Thymus (tissue), 11 donors: ENCODE measurements around the gene ATM. TPM values are rescaled to one million over a fixed set of nuclear protein-coding genes. Genes with fewer than 3 reads are reported as not detected.

Source experiments
- DNase-seq, 9 donors: peaks; one replicate each; pipeline ENCODE4 v3.0.0-alpha.2; 2013; ENCODE audit warnings: low spot score in 9 of 9, low read depth in 6 of 9, missing footprints in 1 of 9
- H3K27ac ChIP-seq, 2 donors: one replicate each; pipeline ENCODE4 v1.5.1; 2013; ENCODE audit warnings: control low read depth in 1 of 2, low read depth in 1 of 2, low read length in 1 of 2, mild to moderate bottlenecking in 1 of 2, moderate library complexity in 1 of 2
- H3K27me3 ChIP-seq, 2 donors: one replicate each; pipeline ENCODE4 v1.5.1; 2013; ENCODE audit warnings: low read length in 1 of 2; ENCODE audit not compliant: control insufficient read depth in 2 of 2, insufficient read depth in 1 of 2
- H3K36me3 ChIP-seq, 2 donors: one replicate each; pipeline ENCODE4 v1.5.1; 2013; ENCODE audit warnings: low read length in 1 of 2, mild to moderate bottlenecking in 1 of 2, moderate library complexity in 1 of 2; ENCODE audit not compliant: control insufficient read depth in 2 of 2, insufficient read depth in 2 of 2
- H3K4me1 ChIP-seq, 2 donors: one replicate each; pipeline ENCODE4 v1.5.1; 2013; ENCODE audit warnings: low read length in 2 of 2; ENCODE audit not compliant: control insufficient read depth in 2 of 2, insufficient read depth in 2 of 2
- H3K4me3 ChIP-seq, 2 donors: one replicate each; pipeline ENCODE4 v1.5.1; 2013; ENCODE audit warnings: low read length in 2 of 2, control low read depth in 1 of 2, mild to moderate bottlenecking in 1 of 2
- H3K9me3 ChIP-seq, 2 donors: one replicate each; pipeline ENCODE4 v1.5.1; 2013; ENCODE audit warnings: low read length in 1 of 2, mild to moderate bottlenecking in 1 of 2; ENCODE audit not compliant: control insufficient read depth in 2 of 2, insufficient read depth in 1 of 2
- WGBS: extraction: QIAGEN DNeasy Blood & Tissue Kit; methylation state at CpG from one replicate; pipeline ENCODE4 v1.1.7; 2013; 5-methylcytosine and 5-hydroxymethylcytosine counted together
- polyA plus RNA-seq: library from polyadenylated mRNA; stranded (reverse); fragments of 200-250 nt; gene quantifications from one replicate; pipeline ENCODE4 v1.2.3, GENCODE V29; 2013
- total RNA-seq: library from RNA; stranded (reverse); fragments of 120-200 nt; gene quantifications from one replicate; pipeline ENCODE4 v1.2.4, GENCODE V29; 2013
- donor health status: healthy.

ATM gene
- total and polyA plus RNA-seq, 2 donors = 55.0 to 67.0 TPM

DNA sequence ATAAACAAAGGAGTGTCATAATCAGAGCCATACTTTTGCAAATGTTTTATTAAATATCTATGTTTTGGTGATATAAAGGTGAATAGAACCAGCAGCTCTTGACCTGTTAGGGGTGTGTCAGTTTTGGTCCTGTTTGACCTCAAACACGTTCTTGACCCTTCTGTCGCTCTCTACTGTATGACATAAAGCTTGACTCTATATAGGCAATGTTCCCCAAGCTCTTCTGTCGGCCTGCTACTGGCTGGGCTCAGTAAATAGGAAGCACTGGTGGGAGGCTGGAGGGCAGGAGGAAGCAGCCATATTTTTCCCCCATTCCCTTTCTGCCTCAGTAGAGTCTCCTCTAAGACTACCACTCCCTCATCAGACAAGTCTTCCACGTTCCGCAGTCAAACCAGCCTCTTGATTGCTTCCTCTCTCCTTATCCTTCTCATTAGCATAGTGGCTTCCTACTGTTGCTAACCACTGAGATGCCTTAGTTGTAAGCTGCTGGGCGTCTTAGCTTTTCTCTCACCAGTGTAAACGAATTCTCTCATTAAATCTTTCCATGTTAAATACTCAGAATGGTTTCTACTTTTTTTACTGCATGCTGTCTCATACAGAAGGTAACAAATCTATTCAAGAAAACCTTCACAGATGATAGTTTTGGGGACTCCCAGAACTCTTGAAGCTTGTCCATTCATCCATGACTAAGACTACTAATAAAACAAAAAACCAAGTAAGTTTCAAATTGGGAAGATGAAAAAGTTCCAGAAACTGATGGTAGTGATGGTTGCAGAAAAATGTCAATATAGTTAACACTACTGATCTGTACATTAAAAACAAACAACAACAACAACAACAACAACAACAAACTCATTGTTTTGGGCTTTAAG is 3.7 kb upstream of the ATM start:
- H3K27me3 ChIP-seq = no peaks in the 10 kb centered on the region
- no peak for DNase-seq
- peaks cover 0 to under 1% of the 10 kb centered on the region in 2 donors for H3K36me3 ChIP-seq
- 93% methylated on average over 7 of the region's 7 CpGs for WGBS
- no peaks in the 10 kb centered on the region for H3K9me3 ChIP-seq
- H3K4me1 ChIP-seq = peaks cover 10 to 11% of the 10 kb centered on the region in 2 donors
- H3K4me3 ChIP-seq = no peak overlapping the region
- H3K27ac ChIP-seq = no peak overlapping the region

DNA sequence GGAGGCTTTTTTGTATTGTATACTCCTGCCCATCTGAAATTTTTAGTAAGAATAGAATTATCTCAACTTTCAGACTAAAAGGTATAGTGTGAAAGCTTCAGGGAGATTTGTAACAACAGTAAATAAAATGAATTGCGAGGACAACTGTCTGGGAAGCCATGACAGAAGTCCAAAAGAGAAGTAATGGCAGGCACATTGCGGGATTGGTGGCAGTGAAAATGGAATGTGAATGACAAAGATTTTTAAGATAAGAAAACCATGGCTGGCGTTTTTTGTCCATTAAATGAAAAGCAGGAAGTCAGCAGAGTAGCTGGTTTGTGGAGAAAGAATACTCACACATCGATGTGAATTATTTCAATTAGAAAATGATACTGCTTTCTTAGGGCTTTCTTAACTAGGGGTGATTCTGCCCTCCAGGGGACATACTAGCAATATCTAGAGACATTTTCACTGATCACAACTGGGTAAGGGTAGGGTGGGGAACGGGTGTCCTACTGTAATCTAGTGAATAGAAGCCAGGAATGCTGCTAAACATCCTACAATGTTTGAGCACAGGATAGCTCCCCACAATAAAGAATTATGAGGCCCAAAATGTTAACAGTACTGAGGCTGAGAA is 2.0 kb upstream of the ATM start:
- H3K27ac ChIP-seq = peak overlapping the region in 1 of 2 donors; percentile 10
- 21% methylated on average over 5 of the region's 5 CpGs for WGBS
- H3K9me3 ChIP-seq = no peaks in the 10 kb centered on the region
- peaks cover 10 to 14% of the 10 kb centered on the region in 2 donors for H3K4me1 ChIP-seq
- H3K27me3 ChIP-seq = no peaks in the 10 kb centered on the region
- H3K4me3 ChIP-seq = peak overlapping the region; percentile 76 to 97
- DNase-seq = no peak
- H3K36me3 ChIP-seq = no peaks in the 10 kb centered on the region

DNA sequence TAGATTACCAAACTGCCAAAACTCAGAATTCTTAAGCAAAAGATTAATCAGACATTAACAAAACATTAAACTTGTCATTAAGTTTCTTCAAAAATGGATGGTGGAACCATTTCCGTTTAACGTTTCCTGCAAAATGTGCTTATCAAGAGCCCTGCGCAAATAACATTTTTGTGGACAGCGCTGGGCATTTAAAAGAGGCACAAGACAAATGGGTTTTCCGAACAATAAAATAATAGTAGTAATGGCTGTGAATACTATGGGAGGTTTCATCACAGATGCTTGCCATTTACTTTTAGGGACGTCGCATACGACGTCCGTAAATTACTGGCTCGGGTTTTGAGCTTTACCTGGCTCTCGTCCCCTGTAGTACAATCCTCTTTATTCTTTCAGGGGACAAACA is 1.5 kb upstream of the ATM start:
- Histone ChIP-seq H3K4me1 (peaks cover 13 to 14% of the 10 kb centered on the region in 2 donors), H3K27ac (peak overlapping the region in 1 of 2 donors; percentile 10), H3K9me3 (no peaks in the 10 kb centered on the region), H3K4me3 (peak overlapping the region; percentile 76 to 97), H3K27me3 (no peaks in the 10 kb centered on the region), H3K36me3 (no peaks in the 10 kb centered on the region)
- under 1% methylated on average over 12 of the region's 12 CpGs for WGBS
- DNase-seq = peak in 1 of 9 donors; percentile 46

DNA sequence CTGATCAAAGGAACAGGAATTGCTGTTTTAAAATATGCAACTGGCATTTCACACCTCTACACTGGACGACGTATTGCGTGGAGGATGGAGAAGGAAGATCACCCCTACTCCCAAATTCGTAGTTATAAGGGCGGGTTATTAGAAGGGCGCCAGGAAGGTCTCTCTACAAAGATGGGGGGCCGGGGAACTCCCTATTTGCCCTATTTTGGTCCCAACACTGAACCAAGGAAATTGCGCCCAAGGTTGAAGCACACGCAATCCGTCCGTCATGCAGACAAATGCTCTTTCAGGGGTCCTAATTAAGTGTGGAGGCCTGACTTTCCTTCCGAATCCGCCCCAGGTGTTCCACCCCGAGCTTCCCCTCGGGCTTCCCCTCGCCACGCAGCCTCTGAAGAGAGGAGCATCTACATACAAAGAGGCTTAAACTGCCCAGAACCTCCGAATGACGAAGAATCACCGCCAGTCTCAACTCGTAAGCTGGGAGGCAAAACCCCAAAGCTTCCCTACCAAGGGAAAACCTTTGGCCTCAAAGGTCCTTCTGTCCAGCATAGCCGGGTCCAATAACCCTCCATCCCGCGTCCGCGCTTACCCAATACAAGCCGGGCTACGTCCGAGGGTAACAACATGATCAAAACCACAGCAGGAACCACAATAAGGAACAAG is 825 bp upstream of the ATM start:
- under 1% methylated on average over 29 of the region's 29 CpGs for WGBS
- DNase-seq = no peak
- H3K36me3 ChIP-seq = no peaks in the 10 kb centered on the region

DNA sequence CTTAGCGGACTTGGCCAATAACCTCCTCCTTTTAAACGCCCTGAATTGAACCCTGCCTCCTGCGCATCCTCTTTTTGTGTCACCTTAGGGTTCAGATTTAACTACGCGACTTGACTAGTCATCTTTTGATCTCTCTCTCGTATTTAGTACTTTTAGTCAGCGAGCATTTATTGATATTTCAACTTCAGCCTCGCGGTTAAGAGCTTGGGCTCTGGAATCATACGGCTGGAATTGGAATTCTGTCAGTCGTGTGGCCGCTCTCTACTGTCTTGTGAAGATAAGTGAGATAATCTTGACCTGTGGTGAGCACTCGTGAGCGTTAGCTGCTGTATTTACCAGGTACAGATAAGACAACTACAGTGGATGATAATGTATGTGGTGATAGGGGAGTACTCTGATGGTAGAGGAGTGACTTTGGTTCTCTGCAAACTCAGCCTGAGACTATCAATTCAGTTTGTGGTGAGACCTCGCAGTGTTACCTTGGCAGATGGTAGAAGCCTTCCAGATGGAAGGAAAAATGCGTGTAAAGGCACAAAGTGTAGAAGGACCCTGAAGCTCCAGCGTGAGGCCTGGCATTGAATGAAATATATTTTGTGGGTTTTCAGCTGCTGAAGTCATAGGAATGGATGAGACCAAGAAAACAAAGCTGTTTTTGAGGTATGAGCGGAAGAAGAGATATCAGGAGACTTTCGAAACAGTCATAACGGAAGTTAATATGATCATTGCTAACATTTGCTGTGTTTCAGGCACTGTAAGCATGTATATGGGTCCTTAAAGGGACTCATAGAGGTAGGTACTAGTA is 682 bp downstream of the ATM start:
- Histone ChIP-seq H3K4me3 (peak overlapping the region; percentile 76 to 97), H3K36me3 (peaks cover 0 to 5% of the 10 kb centered on the region in 2 donors), H3K27ac (peak overlapping the region; percentile 95 to 97), H3K4me1 (peaks cover 13 to 14% of the 10 kb centered on the region in 2 donors), H3K9me3 (no peaks in the 10 kb centered on the region), H3K27me3 (no peaks in the 10 kb centered on the region)
- no peak for DNase-seq
- WGBS = 15% methylated on average over 20 of the region's 20 CpGs

More for the DNA sequence above, 825 bp upstream of the ATM start:
- H3K27me3 ChIP-seq = no peaks in the 10 kb centered on the region
- H3K9me3 ChIP-seq = no peaks in the 10 kb centered on the region
- H3K4me1 ChIP-seq = peaks cover 13 to 14% of the 10 kb centered on the region in 2 donors
- H3K27ac ChIP-seq = peak overlapping the region; percentile 93 to 95
- H3K4me3 ChIP-seq = peak overlapping the region; percentile 76 to 97

DNA sequence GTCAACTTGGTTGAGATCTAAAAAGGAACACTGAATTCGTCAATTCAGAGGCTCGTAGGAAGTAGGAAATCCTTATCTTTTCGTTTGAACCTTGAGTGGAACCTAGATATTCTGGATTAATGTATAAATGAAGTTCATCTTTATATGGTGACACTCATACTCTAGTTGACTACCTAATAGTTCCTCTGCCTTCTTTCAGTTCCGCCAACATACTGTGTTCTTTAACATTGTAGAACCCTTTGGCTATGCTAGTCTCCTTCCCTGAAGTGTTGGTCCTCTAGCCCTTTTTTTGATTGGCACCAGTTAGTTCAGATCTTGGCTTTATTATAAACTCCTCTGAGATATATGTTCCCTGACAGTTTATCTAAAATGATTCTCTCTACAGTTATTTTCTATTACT is 1.5 kb downstream of the ATM start:
- Histone ChIP-seq H3K4me1 (peaks cover 13 to 14% of the 10 kb centered on the region in 2 donors), H3K27me3 (no peaks in the 10 kb centered on the region), H3K27ac (peak overlapping the region; percentile 95 to 97), H3K4me3 (peak overlapping the region; percentile 76 to 97), H3K9me3 (no peaks in the 10 kb centered on the region), H3K36me3 (peaks cover 0 to 8% of the 10 kb centered on the region in 2 donors)
- no peak for DNase-seq
- WGBS = 77% methylated on average over 4 of the region's 4 CpGs

DNA sequence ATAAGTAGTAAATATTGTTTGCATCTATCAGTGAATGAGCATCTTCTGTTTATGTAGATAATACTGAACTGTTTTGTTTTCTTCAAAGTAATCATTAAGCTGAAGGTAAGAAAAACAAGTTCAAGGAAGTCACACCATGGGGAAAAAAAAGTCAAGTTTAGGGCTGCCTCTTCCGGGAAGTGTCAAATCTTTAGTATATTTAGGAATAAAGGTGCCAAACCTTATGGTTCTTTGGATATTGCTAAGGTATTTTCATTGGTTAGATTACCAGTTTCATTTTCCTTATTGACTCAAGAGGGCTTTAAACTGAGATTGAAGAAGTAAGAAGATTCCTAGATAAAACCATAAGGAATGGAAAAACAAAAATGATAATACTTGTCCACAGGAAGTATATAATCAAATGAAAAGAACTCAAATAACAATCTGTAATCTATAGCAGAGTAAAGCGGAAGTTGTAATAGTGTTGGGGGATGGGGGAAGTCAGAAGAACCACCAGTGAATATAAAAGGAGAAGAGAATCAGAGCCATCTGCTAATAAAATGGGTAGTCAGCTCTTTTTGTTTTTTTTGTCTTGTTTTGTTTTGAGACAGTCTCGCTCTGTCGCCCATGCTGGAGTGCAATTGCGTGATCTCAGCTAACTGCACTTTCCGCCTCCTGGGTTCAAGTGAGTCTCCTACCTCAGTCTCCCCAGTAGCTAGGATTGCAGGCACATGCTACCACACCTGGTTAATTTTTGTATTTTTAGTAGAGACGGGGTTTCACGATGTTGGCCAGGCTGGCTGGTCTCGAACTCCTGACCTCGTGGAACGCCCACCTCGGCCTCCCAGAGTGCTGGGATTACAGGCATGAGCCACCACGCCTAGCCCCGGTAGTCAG is 2.3 kb downstream of the ATM start:
- Histone ChIP-seq H3K4me3 (peak overlapping the region; percentile 14 to 97), H3K27me3 (no peaks in the 10 kb centered on the region), H3K4me1 (peaks cover 9 to 12% of the 10 kb centered on the region in 2 donors), H3K9me3 (no peaks in the 10 kb centered on the region), H3K27ac (peak overlapping the region; percentile 77 to 95), H3K36me3 (peaks cover 3 to 15% of the 10 kb centered on the region in 2 donors)
- DNase-seq = peak in 1 of 9 donors; percentile 54
- WGBS = 92% methylated on average over 14 of the region's 14 CpGs

DNA sequence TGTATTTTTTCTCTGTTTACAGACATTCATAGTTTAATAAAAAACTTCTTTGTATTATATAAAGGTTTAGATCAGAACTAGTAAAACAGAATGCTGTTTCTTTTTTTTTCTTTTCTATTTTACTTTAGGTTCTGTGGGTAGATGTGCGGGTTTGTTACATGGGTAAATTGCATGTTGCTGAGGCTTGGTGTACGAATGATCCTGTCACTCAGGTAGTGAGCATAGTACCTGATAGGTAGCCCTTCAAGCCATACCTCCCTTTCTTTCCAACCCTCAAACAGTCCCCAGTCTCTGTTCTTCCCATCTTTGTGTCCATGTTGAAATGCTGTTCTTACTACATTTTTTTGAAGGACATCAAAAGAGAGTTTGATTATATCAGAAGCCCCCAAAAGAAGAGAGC is 3.2 kb downstream of the ATM start:
- Histone ChIP-seq H3K36me3 (peaks cover 3 to 20% of the 10 kb centered on the region in 2 donors), H3K4me3 (peak overlapping the region in 1 of 2 donors; percentile 9), H3K9me3 (no peaks in the 10 kb centered on the region), H3K4me1 (peaks cover 6 to 8% of the 10 kb centered on the region in 2 donors), H3K27me3 (no peaks in the 10 kb centered on the region), H3K27ac (peak overlapping the region; percentile 55 to 64)
- 84% methylated on average over 2 of the region's 2 CpGs for WGBS
- peak in 1 of 9 donors; percentile 35 for DNase-seq
